Measurements from ENCODE around the gene SPATA32.

Gene SPATA32

DNA sequence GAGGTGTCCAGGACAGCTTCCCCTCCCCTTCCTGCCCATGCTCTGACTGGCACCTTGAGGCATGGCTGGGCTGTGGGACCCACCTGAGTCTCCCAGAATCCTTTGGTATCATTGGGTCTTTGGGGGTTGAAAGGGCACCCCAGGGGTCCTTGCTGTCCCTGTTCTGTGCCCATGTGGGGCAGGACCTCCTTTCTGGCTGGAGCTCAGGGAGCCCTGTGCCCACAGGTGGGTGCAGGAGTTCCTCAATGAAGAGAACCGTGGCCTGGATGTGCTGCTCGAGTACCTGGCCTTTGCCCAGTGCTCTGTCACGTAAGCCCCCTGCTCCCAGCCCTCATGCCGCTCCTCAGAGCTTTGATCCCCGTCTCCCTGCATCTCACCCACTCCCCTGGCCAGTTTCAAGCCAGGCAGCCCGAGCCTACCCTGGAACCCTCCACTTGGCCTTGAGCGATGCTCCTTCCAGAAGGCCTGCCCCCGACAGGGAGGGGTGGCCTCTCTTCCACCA is 28.4 kb downstream of the SPATA32 start:
- Histone ChIP-seq H3K4me3 (no peak overlapping the region), H3K9me3 (ENCODE audit: low read depth, low read length) (no peaks in the 10 kb centered on the region), H3K27ac (no peak overlapping the region), H3K36me3 (ENCODE audit: insufficient read depth, low read length) (no peaks in the 10 kb centered on the region), H3K9ac (ENCODE audit: insufficient read length) (no peak overlapping the region)
- TF ChIP-seq FOXP2 (optimal IDR thresholded peaks at IDR 0.05; ENCODE audit: control extremely low read depth, extremely low read length, insufficient read depth) (no peak), EZH2 (IDR thresholded peaks at IDR 0.05) (no peak), POLR2AphosphoS5 (IDR thresholded peaks at IDR 0.05; ENCODE audit: borderline replicate concordance, low read depth, low read length) (no peak)
- DNase-seq (ENCODE audit: low read depth, low spot score), result no peak

DNA sequence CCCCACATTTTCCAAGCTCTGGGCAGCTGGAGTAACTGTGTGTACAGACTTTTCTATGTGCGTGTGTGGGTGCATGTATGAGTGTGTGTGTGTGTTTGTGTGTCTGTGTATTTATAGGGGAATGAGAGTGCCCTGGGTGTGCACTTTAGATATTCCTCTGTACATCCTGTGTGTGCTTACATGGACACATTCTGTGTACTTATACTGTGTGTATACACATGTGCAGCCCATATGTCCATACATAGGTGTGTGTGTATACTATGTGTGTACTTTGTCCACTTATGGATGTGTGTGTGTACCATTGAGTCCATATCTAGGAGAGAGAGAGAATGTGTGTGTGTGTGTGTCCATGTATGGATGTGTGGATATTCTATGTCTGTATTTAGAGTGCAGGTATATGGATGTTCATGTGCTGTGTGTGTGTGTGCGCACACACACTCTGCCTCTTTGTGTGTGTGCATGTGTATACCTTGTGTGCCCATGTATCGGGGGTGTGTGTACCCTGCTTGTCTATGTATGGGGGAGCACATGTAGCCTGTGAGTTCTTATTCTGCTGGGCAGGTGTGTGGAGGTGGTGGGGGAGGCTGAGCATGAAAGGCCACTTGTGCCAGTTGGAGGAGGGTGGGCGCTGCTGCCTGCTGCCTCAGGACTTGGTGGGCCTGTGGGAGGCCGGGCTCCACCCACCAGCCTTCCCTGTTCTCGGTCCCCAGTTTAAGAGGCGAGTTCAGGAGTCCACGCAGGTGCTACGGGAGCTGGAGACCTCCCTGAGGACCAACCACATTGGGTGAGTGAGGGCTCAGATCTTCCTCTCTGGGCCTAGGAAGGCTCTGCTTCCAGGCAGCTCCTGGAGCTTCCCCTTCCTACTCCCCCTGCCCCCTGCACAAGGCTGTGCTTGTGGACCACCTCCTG is 29.1 kb downstream of the SPATA32 start:
- no peak overlapping the region for H3K9ac ChIP-seq (ENCODE audit: insufficient read length)
- H3K27ac ChIP-seq, result no peak overlapping the region
- DNase-seq (ENCODE audit: low read depth, low spot score), result no peak
- no peaks in the 10 kb centered on the region for H3K9me3 ChIP-seq (ENCODE audit: low read depth, low read length)
- H3K36me3 ChIP-seq (ENCODE audit: insufficient read depth, low read length), result no peaks in the 10 kb centered on the region
- H3K4me3 ChIP-seq, result no peak overlapping the region
- TF ChIP-seq POLR2AphosphoS5 (IDR thresholded peaks at IDR 0.05; ENCODE audit: borderline replicate concordance, low read depth, low read length) (no peak), FOXP2 (optimal IDR thresholded peaks at IDR 0.05; ENCODE audit: control extremely low read depth, extremely low read length, insufficient read depth) (no peak), EZH2 (IDR thresholded peaks at IDR 0.05) (no peak)

DNA sequence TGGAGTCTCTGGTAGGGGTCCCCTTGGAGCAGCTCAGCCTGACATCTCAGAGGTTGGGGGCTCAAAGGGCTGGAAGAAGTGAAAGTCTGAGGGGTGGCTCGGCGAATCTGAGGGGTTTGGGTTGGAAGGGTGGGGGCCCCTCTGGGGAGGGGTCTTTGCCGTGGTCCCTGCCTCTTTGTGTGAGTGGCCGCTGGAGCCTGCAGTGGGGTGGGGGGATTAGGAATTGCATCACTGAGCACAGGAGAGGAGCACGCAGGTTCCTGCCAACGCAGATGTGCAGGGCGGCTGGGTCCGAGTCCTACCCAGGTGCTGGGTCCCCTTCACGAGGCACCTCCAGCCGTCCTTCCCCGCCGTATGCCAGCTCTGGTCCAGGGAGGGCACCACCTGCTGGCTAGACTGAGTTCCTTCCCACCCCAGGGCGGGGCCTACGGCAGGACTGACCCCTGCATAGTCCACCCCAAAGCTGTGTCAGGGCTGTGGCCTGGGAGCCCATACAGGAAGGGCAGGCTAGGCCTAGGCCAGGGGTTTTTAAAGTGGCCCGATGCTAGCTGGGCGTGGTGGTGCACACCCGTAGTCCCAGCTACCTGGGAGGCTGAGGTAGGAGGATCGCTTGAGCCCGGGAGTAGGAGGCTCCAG is 30.3 kb downstream of the SPATA32 start:
- no peak for TF ChIP-seq POLR2AphosphoS5 (IDR thresholded peaks at IDR 0.05; ENCODE audit: borderline replicate concordance, low read depth, low read length)
- TF ChIP-seq FOXP2 (optimal IDR thresholded peaks at IDR 0.05; ENCODE audit: control extremely low read depth, extremely low read length, insufficient read depth), result no peak
- TF ChIP-seq EZH2 (IDR thresholded peaks at IDR 0.05), result no peak
- H3K4me3 ChIP-seq, result no peak overlapping the region
- H3K36me3 ChIP-seq (ENCODE audit: insufficient read depth, low read length), result no peaks in the 10 kb centered on the region
- no peak for DNase-seq (ENCODE audit: low read depth, low spot score)
- H3K9me3 ChIP-seq (ENCODE audit: low read depth, low read length), result no peaks in the 10 kb centered on the region
- H3K27ac ChIP-seq, result no peak overlapping the region
- no peak overlapping the region for H3K9ac ChIP-seq (ENCODE audit: insufficient read length)

DNA sequence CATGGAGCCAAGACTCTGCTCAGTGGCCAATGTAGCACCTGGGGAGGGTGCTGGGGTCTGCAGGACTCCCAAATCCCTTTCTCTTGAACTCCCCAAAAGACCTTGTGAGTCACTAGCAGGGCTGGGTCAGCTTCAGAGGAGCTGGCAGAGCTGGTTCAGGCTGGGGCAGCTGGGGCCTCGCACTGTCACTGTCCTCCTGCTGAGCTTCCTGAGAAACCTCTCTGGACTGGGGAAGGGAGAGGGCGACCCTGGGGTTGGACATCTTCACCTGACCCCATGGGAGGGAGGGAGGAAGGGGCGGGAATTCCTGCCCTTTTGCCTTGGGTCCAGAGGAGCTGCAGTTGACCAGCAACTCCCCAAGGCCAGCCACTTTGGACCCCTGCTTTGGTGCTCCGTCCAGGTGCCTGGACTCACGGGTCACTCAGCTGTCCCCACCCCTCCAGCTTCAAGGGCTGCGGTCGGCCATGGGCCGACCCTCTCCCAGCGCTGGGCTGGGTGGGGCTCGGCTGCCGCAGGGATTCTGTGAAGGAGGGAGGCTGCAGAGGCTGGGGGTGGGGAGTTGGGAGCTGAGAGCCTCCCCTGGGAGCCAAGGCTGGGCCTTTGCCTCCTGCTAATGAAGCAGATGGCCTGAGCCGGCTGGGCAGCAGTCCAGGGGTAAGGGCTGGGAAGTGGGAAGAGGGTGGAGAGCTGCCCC is 31.0 kb downstream of the SPATA32 start:
- no peak for TF ChIP-seq EZH2 (IDR thresholded peaks at IDR 0.05)
- no peak for TF ChIP-seq POLR2AphosphoS5 (IDR thresholded peaks at IDR 0.05; ENCODE audit: borderline replicate concordance, low read depth, low read length)
- no peak for TF ChIP-seq FOXP2 (optimal IDR thresholded peaks at IDR 0.05; ENCODE audit: control extremely low read depth, extremely low read length, insufficient read depth)
- Histone ChIP-seq H3K27ac (no peak overlapping the region), H3K4me3 (no peak overlapping the region), H3K9ac (ENCODE audit: insufficient read length) (no peak overlapping the region), H3K36me3 (ENCODE audit: insufficient read depth, low read length) (no peaks in the 10 kb centered on the region), H3K9me3 (ENCODE audit: low read depth, low read length) (no peaks in the 10 kb centered on the region)
- DNase-seq (ENCODE audit: low read depth, low spot score), result no peak

DNA sequence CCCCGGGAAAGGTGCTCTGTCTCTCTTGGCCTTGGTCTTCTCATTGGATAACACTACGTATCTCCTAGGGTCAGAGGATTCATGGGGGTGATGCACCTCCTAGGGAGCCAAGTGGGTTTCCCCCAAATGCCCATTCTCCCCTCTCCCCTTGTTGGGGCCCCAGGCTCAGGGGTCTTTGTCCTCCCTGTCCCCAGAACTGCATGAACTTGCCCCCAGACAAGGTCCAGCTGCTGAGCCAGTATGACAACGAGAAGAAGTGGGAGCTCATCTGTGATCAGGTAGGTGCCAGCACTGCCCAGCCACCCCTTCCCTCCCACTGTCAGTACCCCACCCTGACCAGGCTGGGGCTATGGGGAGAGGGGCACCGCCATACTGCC is 31.5 kb downstream of the SPATA32 start:
- H3K9ac ChIP-seq (ENCODE audit: insufficient read length), result no peak overlapping the region
- TF ChIP-seq POLR2AphosphoS5 (IDR thresholded peaks at IDR 0.05; ENCODE audit: borderline replicate concordance, low read depth, low read length) (no peak), EZH2 (IDR thresholded peaks at IDR 0.05) (no peak), FOXP2 (optimal IDR thresholded peaks at IDR 0.05; ENCODE audit: control extremely low read depth, extremely low read length, insufficient read depth) (no peak)
- no peak overlapping the region for H3K27ac ChIP-seq
- DNase-seq (ENCODE audit: low read depth, low spot score), result no peak
- H3K9me3 ChIP-seq (ENCODE audit: low read depth, low read length), result no peaks in the 10 kb centered on the region
- H3K36me3 ChIP-seq (ENCODE audit: insufficient read depth, low read length), result no peaks in the 10 kb centered on the region
- no peak overlapping the region for H3K4me3 ChIP-seq

DNA sequence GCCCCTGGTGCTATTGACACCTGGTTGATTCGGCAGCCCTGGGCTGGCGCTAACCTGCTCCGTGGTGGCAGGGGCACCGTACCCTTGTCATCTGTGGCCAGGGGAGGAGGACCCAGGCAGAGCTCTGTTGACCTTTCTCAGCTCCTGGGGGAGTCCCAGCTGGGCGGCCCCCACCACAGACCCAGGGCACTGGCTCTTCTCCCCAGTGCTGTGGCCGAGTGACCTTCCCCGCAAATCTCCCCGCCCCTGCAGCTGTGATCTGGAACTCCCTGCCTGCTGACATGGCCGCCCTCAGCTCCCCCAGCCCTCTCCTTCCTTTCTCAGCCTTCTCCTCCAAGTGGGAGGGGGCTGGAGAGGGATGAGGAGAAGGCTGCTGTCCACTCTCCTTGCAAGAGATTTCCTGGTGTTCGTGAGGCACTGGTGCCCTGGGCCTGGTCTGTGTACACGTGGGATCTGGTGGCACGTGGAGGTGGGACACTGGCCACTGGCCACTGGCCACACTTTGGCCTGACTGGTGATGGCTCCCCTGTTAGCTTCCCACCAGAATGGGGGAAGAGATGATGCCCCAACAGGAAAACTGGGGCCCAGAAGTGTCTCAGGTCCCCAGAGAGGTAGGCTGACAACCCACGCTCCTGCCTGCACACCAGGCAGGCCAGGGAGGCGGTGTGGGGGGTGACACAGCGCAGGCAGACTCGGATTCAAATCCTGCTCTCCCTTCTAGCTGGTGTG is 32.0 kb downstream of the SPATA32 start:
- TF ChIP-seq FOXP2 (optimal IDR thresholded peaks at IDR 0.05; ENCODE audit: control extremely low read depth, extremely low read length, insufficient read depth) (no peak), POLR2AphosphoS5 (IDR thresholded peaks at IDR 0.05; ENCODE audit: borderline replicate concordance, low read depth, low read length) (no peak), EZH2 (IDR thresholded peaks at IDR 0.05) (no peak)
- Histone ChIP-seq H3K9ac (ENCODE audit: insufficient read length) (no peak overlapping the region), H3K9me3 (ENCODE audit: low read depth, low read length) (no peaks in the 10 kb centered on the region), H3K27ac (no peak overlapping the region), H3K36me3 (ENCODE audit: insufficient read depth, low read length) (no peaks in the 10 kb centered on the region), H3K4me3 (no peak overlapping the region)
- no peak for DNase-seq (ENCODE audit: low read depth, low spot score)

DNA sequence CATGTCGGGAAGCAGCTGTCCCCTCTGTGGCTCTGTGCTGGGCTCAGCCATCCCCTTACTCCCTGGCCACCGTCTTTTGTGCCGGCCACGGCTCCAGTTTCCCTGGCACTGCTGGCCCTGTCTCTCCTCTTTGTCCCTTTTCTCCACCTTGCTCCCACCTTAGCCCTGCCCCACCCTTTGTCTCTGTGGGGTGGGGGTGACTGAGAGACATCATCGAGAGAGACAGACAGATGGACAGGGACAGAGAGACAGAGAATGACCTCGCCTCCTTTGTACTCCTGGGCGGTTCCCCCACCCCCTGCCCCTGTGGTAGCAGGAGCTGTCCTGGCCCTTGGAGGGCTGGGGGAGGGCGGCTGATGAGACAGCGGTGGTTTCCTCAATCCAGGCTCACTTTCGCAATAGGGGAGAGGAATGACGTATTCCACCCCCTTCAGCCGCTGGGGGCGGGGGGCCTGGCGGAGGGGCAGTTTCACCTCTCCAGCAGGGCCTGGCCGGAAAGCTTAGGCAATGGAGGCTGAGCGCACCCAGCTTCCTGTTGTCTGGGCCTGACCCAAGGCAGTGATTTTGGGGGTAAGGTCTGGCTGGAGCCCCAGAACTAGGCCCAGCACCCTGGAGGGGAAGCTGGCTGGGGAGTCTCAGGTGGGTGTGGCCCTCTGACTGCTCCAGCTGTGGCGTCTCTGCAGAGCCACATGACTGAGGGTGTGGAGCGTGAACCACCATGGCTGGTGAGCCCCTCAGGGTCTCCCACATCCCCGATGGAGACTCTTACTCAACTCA is 32.9 kb downstream of the SPATA32 start:
- no peak for DNase-seq (ENCODE audit: low read depth, low spot score)
- peak overlapping the region; percentile 47 for H3K4me3 ChIP-seq
- TF ChIP-seq EZH2 (IDR thresholded peaks at IDR 0.05) (no peak), FOXP2 (optimal IDR thresholded peaks at IDR 0.05; ENCODE audit: control extremely low read depth, extremely low read length, insufficient read depth) (no peak), POLR2AphosphoS5 (IDR thresholded peaks at IDR 0.05; ENCODE audit: borderline replicate concordance, low read depth, low read length) (no peak)
- H3K36me3 ChIP-seq (ENCODE audit: insufficient read depth, low read length), result no peaks in the 10 kb centered on the region
- H3K9me3 ChIP-seq (ENCODE audit: low read depth, low read length), result no peaks in the 10 kb centered on the region
- peak overlapping the region; percentile 46 for H3K9ac ChIP-seq (ENCODE audit: insufficient read length)
- H3K27ac ChIP-seq, result 0 out of 2 replicates have a peak overlapping the region, but pooled peaks have one; percentile 35

All from SK-N-MC (cell line).